Liver (tissue), 9 donors: Measurements from ENCODE around the gene KRT6B. TPM values are rescaled to one million over a fixed set of nuclear protein-coding genes. Genes with fewer than 3 reads are reported as not detected.
"Not testable (repeated sequence)": the region's sequence is repeated elsewhere in the genome, so short reads cannot be mapped to it uniquely, and the experiment has no call there.

Source experiments
- DNase-seq: peaks from one replicate; pipeline ENCODE4 v3.0.0-alpha.2; 2017; ENCODE audit warnings: low spot score
- H3K27ac ChIP-seq, 2 donors: one replicate each; pipeline ENCODE4 v1.7.0; 2013; ENCODE audit warnings: inconsistent platforms in 2 of 2, low read length in 2 of 2, control low read depth in 1 of 2, low read depth in 1 of 2, mild to moderate bottlenecking in 1 of 2
- H3K27me3 ChIP-seq, 4 donors: one replicate each; pipeline versions ENCODE4 v1.6.1 to v1.7.0; 2013; ENCODE audit warnings: low read length in 3 of 4, inconsistent platforms in 1 of 4, mild to moderate bottlenecking in 1 of 4, moderate library complexity in 1 of 4; ENCODE audit not compliant: control insufficient read depth in 4 of 4, insufficient read depth in 4 of 4
- H3K36me3 ChIP-seq, 4 donors: one replicate each; pipeline versions ENCODE4 v1.6.1 to v1.7.0; 2013; ENCODE audit warnings: low read length in 3 of 4, mild to moderate bottlenecking in 3 of 4, low read depth in 1 of 4, moderate library complexity in 1 of 4; ENCODE audit not compliant: control insufficient read depth in 4 of 4, insufficient read depth in 3 of 4
- H3K4me1 ChIP-seq, 4 donors: one replicate each; pipeline versions ENCODE4 v1.6.1 to v1.7.0; 2013; ENCODE audit warnings: low read length in 3 of 4, mild to moderate bottlenecking in 3 of 4, moderate library complexity in 1 of 4; ENCODE audit not compliant: control insufficient read depth in 4 of 4, insufficient read depth in 4 of 4
- H3K4me3 ChIP-seq, 3 donors: one replicate each; pipeline versions ENCODE4 v1.6.1 to v1.7.0; 2013; ENCODE audit warnings: low read length in 3 of 3, control low read depth in 1 of 3, low read depth in 1 of 3, mild to moderate bottlenecking in 1 of 3
- H3K9ac ChIP-seq, 2 donors: one replicate each; pipeline ENCODE4 v1.7.0; 2013; ENCODE audit warnings: low read length in 2 of 2, mild to moderate bottlenecking in 2 of 2, moderate library complexity in 2 of 2, control low read depth in 1 of 2, low read depth in 1 of 2
- H3K9me3 ChIP-seq, 4 donors: one replicate each; pipeline versions ENCODE4 v1.6.1 to v1.7.0; 2013; ENCODE audit warnings: low read length in 3 of 4; ENCODE audit not compliant: control insufficient read depth in 4 of 4
- EGR1 ChIP-seq, 2 donors: IDR thresholded peaks; 2 replicates each; pipeline ENCODE4 v1.6.1; 2016 to 2018; ENCODE audit warnings: antibody characterized with exemption in 2 of 2, low read depth in 2 of 2
- GABPA ChIP-seq, 2 donors: IDR thresholded peaks in 1 of 2; conservative IDR thresholded peaks in 1 of 2; 2 replicates each; pipeline ENCODE4 v1.6.1; 2016; ENCODE audit warnings: antibody characterized with exemption in 2 of 2, mild to moderate bottlenecking in 1 of 2, moderate library complexity in 1 of 2
- HNF4A ChIP-seq, 2 donors: conservative IDR thresholded peaks; 2 replicates each; pipeline ENCODE4 v1.6.1; 2016; ENCODE audit warnings: antibody characterized with exemption in 2 of 2, mild to moderate bottlenecking in 2 of 2
- HNF4G ChIP-seq: IDR thresholded peaks from 2 replicates; pipeline ENCODE4 v1.6.1; 2016; ENCODE audit warnings: antibody characterized with exemption
- JUND ChIP-seq, 2 donors: IDR thresholded peaks; 2 replicates each; pipeline ENCODE4 v1.6.1; 2016; ENCODE audit warnings: antibody characterized with exemption in 2 of 2
- NR2F2 ChIP-seq: IDR thresholded peaks from 2 replicates; pipeline ENCODE4 v1.6.1; 2016; ENCODE audit warnings: antibody characterized with exemption
- RAD21 ChIP-seq, 2 donors: IDR thresholded peaks; 2 replicates each; pipeline ENCODE4 v1.6.1; 2016; ENCODE audit warnings: antibody characterized with exemption in 2 of 2, mild to moderate bottlenecking in 2 of 2
- SP1 ChIP-seq: IDR thresholded peaks from 2 replicates; pipeline ENCODE4 v1.6.1; 2018; ENCODE audit warnings: antibody characterized with exemption, mild to moderate bottlenecking
- TAF1 ChIP-seq: conservative IDR thresholded peaks from 2 replicates; pipeline ENCODE4 v1.6.1; 2016; ENCODE audit warnings: antibody characterized with exemption, mild to moderate bottlenecking
- YY1 ChIP-seq: IDR thresholded peaks from 2 replicates; pipeline ENCODE4 v1.6.1; 2016; ENCODE audit warnings: antibody characterized with exemption, mild to moderate bottlenecking
- WGBS: extraction: QIAGEN DNeasy Blood & Tissue Kit; methylation state at CpG from one replicate; pipeline ENCODE4 v1.1.7; 2013; 5-methylcytosine and 5-hydroxymethylcytosine counted together
- polyA plus RNA-seq, 2 donors: library from polyadenylated mRNA; stranded (reverse) in 1 of 2; unstranded in 1 of 2; fragments of 200-250 nt in 1 of 2; fragments of >200 nt in 1 of 2; fragmentation: Nextera tagmentation in 1 of 2; extraction: Ambion mirVana in 1 of 2; gene quantifications; one replicate each; pipeline versions ENCODE4 v1.2.1 to v1.2.3, GENCODE V29; 2013 to 2015
- total RNA-seq, 2 donors: library from RNA; depleted of rRNA; stranded (reverse); fragments of >200 nt; gene quantifications; one replicate each; pipeline ENCODE4 v1.2.3, GENCODE V29; 2014
- TF ChIP-seq, protein P1 (sequence below): IDR thresholded peaks from 2 replicates; pipeline ENCODE4 v1.6.1; 2016; ENCODE audit warnings: antibody characterized with exemption
- TF ChIP-seq, protein P2 (sequence below): IDR thresholded peaks from 2 replicates; pipeline ENCODE4 v1.6.1; 2016; ENCODE audit warnings: antibody characterized with exemption
- donor health status: healthy.
- donor health status: healthy.
- donor health status: healthy.
- donor health status: healthy.
- donor health status: healthy.

Gene KRT6B
- total and polyA plus RNA-seq, 4 donors = 0.23 TPM; not detected in 3

DNA sequence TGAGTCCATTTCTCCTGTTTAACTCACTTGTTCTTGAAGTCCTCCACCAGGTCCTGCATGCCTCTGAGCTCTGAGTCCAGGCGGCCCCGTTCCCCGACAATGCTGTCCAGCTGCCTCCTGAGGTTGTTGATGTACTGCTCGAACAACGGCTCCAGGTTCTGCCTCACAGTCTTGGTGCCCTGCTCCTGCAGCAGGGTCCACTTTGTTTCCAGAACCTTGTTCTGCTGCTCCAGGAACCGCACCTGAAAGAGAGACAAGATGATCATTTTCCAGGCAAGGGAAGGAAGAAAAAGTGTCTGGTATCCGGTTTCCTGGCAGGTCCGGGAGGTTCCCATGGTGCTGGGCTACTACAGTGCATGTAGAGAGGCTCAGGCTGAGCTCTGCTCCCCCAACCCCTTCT is 39.5 kb upstream of the KRT6B start:
- H3K4me1 ChIP-seq, DNase-seq, H3K36me3 ChIP-seq, H3K9me3 ChIP-seq, H3K27ac ChIP-seq, H3K4me3 ChIP-seq, H3K9ac ChIP-seq, H3K27me3 ChIP-seq: not testable (repeated sequence)
- 88% methylated on average over 8 of the region's 8 CpGs for WGBS

DNA sequence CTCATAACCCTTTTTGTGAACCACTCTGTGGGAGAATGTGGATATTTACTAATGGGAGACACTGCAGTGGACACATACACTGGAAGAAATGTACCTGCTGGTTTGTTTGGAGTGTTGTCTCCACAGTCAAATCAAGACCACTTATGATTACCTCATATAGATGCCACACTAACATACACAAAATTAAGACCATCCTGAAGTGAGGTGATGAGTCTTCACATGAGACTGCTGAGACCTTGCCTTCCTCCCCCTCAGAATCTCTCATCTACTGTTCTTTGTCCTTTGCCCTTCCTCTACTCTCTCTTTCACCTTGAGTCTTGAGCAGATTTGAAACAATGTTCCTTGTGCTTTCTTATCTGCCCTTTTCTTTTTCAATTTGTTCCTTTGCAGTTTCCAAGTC is 36.8 kb upstream of the KRT6B start:
- DNase-seq = no peak
- Histone ChIP-seq H3K36me3 (no peaks in the 10 kb centered on the region), H3K4me1 (no peaks in the 10 kb centered on the region), H3K4me3 (no peak overlapping the region), H3K27ac (no peak overlapping the region), H3K9ac (no peak overlapping the region), H3K27me3 (peaks cover 0 to 6% (median 0%) of the 10 kb centered on the region in 4 donors), H3K9me3 (peaks cover 0 to 5% (median 0%) of the 10 kb centered on the region in 4 donors)
- TF ChIP-seq, protein P1, sequence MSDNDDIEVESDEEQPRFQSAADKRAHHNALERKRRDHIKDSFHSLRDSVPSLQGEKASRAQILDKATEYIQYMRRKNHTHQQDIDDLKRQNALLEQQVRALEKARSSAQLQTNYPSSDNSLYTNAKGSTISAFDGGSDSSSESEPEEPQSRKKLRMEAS = no peak

DNA sequence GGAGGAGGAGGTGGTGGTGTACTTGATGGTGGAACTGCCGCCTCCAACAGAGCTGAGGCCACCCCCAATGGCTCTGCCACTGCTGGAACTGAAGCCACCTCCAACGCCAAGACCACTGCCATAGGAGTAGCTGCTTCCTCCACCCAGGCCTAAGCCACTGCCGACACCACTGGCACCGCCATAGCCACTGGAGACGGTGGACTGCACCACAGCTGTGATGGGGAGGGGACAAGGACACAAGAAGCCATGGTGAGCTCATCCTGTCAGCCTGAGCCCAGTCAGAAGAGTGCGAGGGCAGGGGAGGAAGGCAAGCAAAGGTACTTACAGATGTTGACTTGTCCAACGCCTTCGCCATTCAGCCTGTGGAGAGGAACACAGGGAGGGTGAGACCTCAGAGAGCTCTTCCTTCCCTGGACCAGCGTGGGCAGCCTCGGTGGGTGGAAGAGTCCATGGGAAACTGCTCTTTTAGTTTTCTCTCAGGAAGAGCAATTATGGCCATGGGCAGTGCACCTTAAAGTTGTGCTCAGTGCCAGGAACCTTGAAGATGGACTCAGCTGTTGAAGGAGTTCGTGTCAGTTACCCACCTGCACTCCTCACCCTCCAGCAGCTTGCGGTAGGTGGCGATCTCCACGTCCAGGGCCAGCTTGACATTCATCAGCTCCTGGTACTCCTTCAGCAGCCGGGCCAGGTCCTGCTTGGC is 35.9 kb upstream of the KRT6B start:
- not testable (repeated sequence) for H3K4me3 ChIP-seq, H3K36me3 ChIP-seq, H3K27ac ChIP-seq, DNase-seq, H3K27me3 ChIP-seq, H3K9me3 ChIP-seq, H3K4me1 ChIP-seq, H3K9ac ChIP-seq
- 88% methylated on average over 15 of the region's 15 CpGs for WGBS

DNA sequence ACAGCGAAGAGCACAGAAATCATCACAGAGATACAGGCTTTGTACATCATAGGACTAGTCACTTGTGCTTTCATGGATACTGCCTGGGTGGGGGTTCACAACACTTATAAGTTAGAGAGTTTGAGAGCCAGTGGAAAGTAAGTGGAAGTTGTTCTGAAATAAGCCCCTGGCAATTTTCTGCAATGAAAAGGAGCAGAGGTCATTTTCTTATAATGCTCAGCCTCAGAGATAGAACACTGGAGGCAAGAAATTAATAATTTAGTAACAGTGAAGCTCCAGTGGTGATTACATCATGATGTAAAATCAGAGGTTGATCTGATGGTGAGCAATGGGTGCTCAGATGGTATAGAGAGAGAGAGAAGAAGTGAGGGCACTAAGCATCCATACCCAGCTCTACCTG is 35.3 kb upstream of the KRT6B start:
- no peaks in the 10 kb centered on the region for H3K4me1 ChIP-seq
- whole genome bisulfite sequencing = 50% methylated on average over 1 of the region's 1 CpG
- TF ChIP-seq, protein P2, sequence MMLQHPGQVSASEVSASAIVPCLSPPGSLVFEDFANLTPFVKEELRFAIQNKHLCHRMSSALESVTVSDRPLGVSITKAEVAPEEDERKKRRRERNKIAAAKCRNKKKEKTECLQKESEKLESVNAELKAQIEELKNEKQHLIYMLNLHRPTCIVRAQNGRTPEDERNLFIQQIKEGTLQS = no peak
- no peak for TF ChIP-seq HNF4A (conservative IDR thresholded peaks at IDR 0.05)
- no peak for TF ChIP-seq RAD21 (IDR thresholded peaks at IDR 0.05)
- TF ChIP-seq TAF1 = no peak
- TF ChIP-seq HNF4G = no peak
- no peak for TF ChIP-seq GABPA (IDR thresholded peaks at IDR 0.05 in 1 of 2, conservative IDR thresholded peaks at IDR 0.05 in 1 of 2)
- no peak for TF ChIP-seq JUND (IDR thresholded peaks at IDR 0.05)
- no peak for TF ChIP-seq NR2F2
- TF ChIP-seq, protein P1 = no peak
- TF ChIP-seq SP1 = no peak
- TF ChIP-seq YY1 = no peak
- no peak for TF ChIP-seq EGR1 (IDR thresholded peaks at IDR 0.05; ENCODE audit: low read depth in 2 of 2)
- H3K9me3 ChIP-seq = peaks cover 0 to 5% (median 0%) of the 10 kb centered on the region in 4 donors
- H3K27me3 ChIP-seq = peaks cover 0 to 5% (median 0%) of the 10 kb centered on the region in 4 donors
- DNase-seq = no peak
- H3K27ac ChIP-seq = no peak overlapping the region
- H3K36me3 ChIP-seq = no peaks in the 10 kb centered on the region
- H3K9ac ChIP-seq = no peak overlapping the region
- no peak overlapping the region for H3K4me3 ChIP-seq
